IMR-90 (cell line): ENCODE results near the gene PKDCC. TPM values are rescaled to one million over a fixed set of nuclear protein-coding genes. Genes with fewer than 3 reads are reported as not detected.

Experiments
- ATAC-seq: fragments of 200-7000 bp; cut with Tn5 transposase; 2 replicates; pipeline ENCODE4 v1.9.1; 2020; ENCODE audit warnings: low read depth, mild to moderate bottlenecking, moderate library complexity
- BruUV-seq: library from RNA; stranded (reverse); fragments of 400-500 nt; replicated peaks from 2 replicates; lab custom pipeline; 2021; lab: Mats Ljungman, UMichigan
- CTCF ChIA-PET: fragments of 300-600 bp; formaldehyde crosslinking; extraction: SDS; loops from one replicate; lab custom pipeline; 2021; ENCODE audit warnings: antibody characterized with exemption; lab: Yijun Ruan, JAX
- POLR2A ChIA-PET: fragments of 300-600 bp; sonication (Branson Sonifier 250); formaldehyde crosslinking; loops from one replicate; lab custom pipeline; 2022; ENCODE audit warnings: antibody characterized with exemption; ENCODE audit not compliant: unreplicated experiment; lab: Charles Lee
- DNase-seq: peaks from one replicate; pipeline ENCODE4 v3.0.0; 2013
- H2AFZ ChIP-seq: replicated peaks from 2 replicates; pipeline ENCODE3; 2013; ENCODE audit warnings: low read length, mild to moderate bottlenecking; ENCODE audit not compliant: poor library complexity
- H2AK5ac ChIP-seq: 2 replicates; pipeline ENCODE4 v1.6.1; 2013; ENCODE audit warnings: low read depth, low read length, inconsistent platforms
- H2AK9ac ChIP-seq: replicated peaks from 2 replicates; pipeline ENCODE3; 2013; ENCODE audit warnings: mild to moderate bottlenecking, low read depth, low read length, moderate library complexity; ENCODE audit not compliant: poor library complexity
- H2BK120ac ChIP-seq: 2 replicates; pipeline ENCODE4 v1.6.1; 2013; ENCODE audit warnings: low read depth, low read length, inconsistent platforms
- H2BK15ac ChIP-seq: 3 replicates; pipeline ENCODE4 v1.6.1; 2013; ENCODE audit warnings: low read depth, low read length, inconsistent platforms
- H2BK20ac ChIP-seq: 2 replicates; pipeline ENCODE4 v1.6.1; 2013; ENCODE audit warnings: low read depth, mild to moderate bottlenecking, inconsistent platforms, low read length, moderate library complexity
- H2BK5ac ChIP-seq: 2 replicates; pipeline ENCODE4 v1.6.1; 2013; ENCODE audit warnings: mild to moderate bottlenecking, low read depth, low read length, inconsistent platforms; ENCODE audit not compliant: poor library complexity, severe bottlenecking
- H3K14ac ChIP-seq: replicated peaks from 2 replicates; pipeline ENCODE4 v1.6.1; 2013; ENCODE audit warnings: low read depth, low read length, inconsistent platforms
- H3K18ac ChIP-seq: 2 replicates; pipeline ENCODE4 v1.6.1; 2013; ENCODE audit warnings: low read depth, low read length, control low read depth
- H3K23ac ChIP-seq: 2 replicates; pipeline ENCODE4 v1.6.1; 2013; ENCODE audit warnings: low read depth, low read length, inconsistent platforms
- H3K27ac ChIP-seq: 2 replicates; pipeline ENCODE4 v1.5.1; 2013; ENCODE audit warnings: mild to moderate bottlenecking, control low read depth, low read length; ENCODE audit not compliant: insufficient read depth
- H3K27me3 ChIP-seq: 2 replicates; pipeline ENCODE4 v1.6.1; 2013; ENCODE audit warnings: low read length; ENCODE audit not compliant: control insufficient read depth, insufficient read depth
- H3K36me3 ChIP-seq: 2 replicates; pipeline ENCODE4 v1.6.1; 2013; ENCODE audit warnings: low read length, mixed read lengths; ENCODE audit not compliant: control insufficient read depth, insufficient read depth
- H3K4ac ChIP-seq: 2 replicates; pipeline ENCODE4 v1.6.1; 2013; ENCODE audit warnings: low read depth, low read length, inconsistent platforms
- H3K4me1 ChIP-seq: 2 replicates; pipeline ENCODE4 v1.6.1; 2013; ENCODE audit warnings: low read length, mixed read lengths; ENCODE audit not compliant: control insufficient read depth, insufficient read depth
- H3K4me2 ChIP-seq: 2 replicates; pipeline ENCODE4 v1.6.1; 2013; ENCODE audit warnings: low read depth, mild to moderate bottlenecking, control low read depth, low read length, moderate library complexity
- H3K4me3 ChIP-seq: 2 replicates; pipeline ENCODE4 v1.5.1; 2013; ENCODE audit warnings: low read depth, mild to moderate bottlenecking, control low read depth, low read length, moderate library complexity; ENCODE audit not compliant: insufficient read depth
- H3K56ac ChIP-seq: 2 replicates; pipeline ENCODE4 v1.6.1; 2013; ENCODE audit warnings: low read length, inconsistent platforms; ENCODE audit not compliant: insufficient read depth; ENCODE audit errors: extremely low read depth
- H3K79me1 ChIP-seq, 2 experiments: 2 replicates each; pipeline ENCODE4 v1.6.1; 2013; ENCODE audit warnings: low read length in 2 of 2, inconsistent platforms in 1 of 2, low read depth in 1 of 2
- H3K9ac ChIP-seq: 2 replicates; pipeline ENCODE4 v1.6.1; 2013; ENCODE audit warnings: low read depth, low read length, control low read depth
- H3K9me1 ChIP-seq: 2 replicates; pipeline ENCODE4 v1.6.1; 2013; ENCODE audit warnings: low read length, inconsistent platforms; ENCODE audit not compliant: insufficient read depth
- H3K9me3 ChIP-seq: 2 replicates; pipeline ENCODE4 v1.6.1; 2013; ENCODE audit warnings: low read length; ENCODE audit not compliant: control insufficient read depth, insufficient read depth
- H4K20me1 ChIP-seq: 2 replicates; pipeline ENCODE4 v1.6.1; 2013; ENCODE audit warnings: low read length, inconsistent platforms; ENCODE audit not compliant: insufficient read depth
- H4K5ac ChIP-seq: 2 replicates; pipeline ENCODE4 v1.6.1; 2013; ENCODE audit warnings: mild to moderate bottlenecking, low read depth, low read length, control low read depth
- H4K8ac ChIP-seq, 2 experiments: 2 replicates each; pipeline ENCODE4 v1.6.1; 2013; ENCODE audit warnings: low read depth in 2 of 2, low read length in 2 of 2, control low read depth in 1 of 2, inconsistent platforms in 1 of 2
- H4K91ac ChIP-seq: 2 replicates; pipeline ENCODE4 v1.6.1; 2013; ENCODE audit warnings: low read depth, low read length, inconsistent platforms; ENCODE audit not compliant: insufficient read depth
- SMC3 ChIP-seq: fragments of 150-350 bp; IDR thresholded peaks from 2 replicates; pipeline ENCODE4 v1.6.1; 2016; ENCODE audit warnings: low read depth, mild to moderate bottlenecking, antibody characterized with exemption, low read length, moderate library complexity
- WGBS, 2 experiments: methylation state at CpG; one replicate each; pipeline versions ENCODE4 v1.1.5 to v1.1.7; 2013; ENCODE audit warnings: missing lambda C conversion rate in 2 of 2; ENCODE audit not compliant: insufficient read length in 1 of 2; ENCODE audit errors: extremely low coverage in 2 of 2; 5-methylcytosine and 5-hydroxymethylcytosine counted together
- dilution Hi-C: fragments of 300-500 bp; cut with HindIII; formaldehyde crosslinking; loops from one replicate; pipeline ENCODE4 v1.14.3; 2018; ENCODE audit warnings: low sequenced_read_pairs; ENCODE audit not compliant: unreplicated experiment
- in situ Hi-C: fragments of 300-500 bp; cut with MboI; formaldehyde crosslinking; loops from 3 replicates; pipeline ENCODE4 v1.14.3; 2019; ENCODE audit warnings: low sequenced_read_pairs, inconsistent platforms, mixed read lengths
- intact Hi-C: fragments of 100-400 bp; cut with micrococcal nuclease; formaldehyde crosslinking; loops from 2 replicates; pipeline ENCODE4 v1.10.0; 2022
- polyA plus RNA-seq, 3 experiments: library from polyadenylated mRNA; depleted of rRNA; stranded (reverse); fragments of >200 nt; gene quantifications; 2 replicates each; pipeline ENCODE4 v1.2.3, GENCODE V29; 2012; ENCODE audit warnings: low replicate concordance in 1 of 3
- total RNA-seq: library from RNA; depleted of rRNA; stranded (reverse); fragments of >200 nt; gene quantifications from 2 replicates; pipeline ENCODE4 v1.2.3, GENCODE V29; 2012

PKDCC gene
- total and polyA plus RNA-seq, 2 of the 4 experiments (the other 2 are of a cell fraction), result 55.6 to 95.7 TPM

DNA sequence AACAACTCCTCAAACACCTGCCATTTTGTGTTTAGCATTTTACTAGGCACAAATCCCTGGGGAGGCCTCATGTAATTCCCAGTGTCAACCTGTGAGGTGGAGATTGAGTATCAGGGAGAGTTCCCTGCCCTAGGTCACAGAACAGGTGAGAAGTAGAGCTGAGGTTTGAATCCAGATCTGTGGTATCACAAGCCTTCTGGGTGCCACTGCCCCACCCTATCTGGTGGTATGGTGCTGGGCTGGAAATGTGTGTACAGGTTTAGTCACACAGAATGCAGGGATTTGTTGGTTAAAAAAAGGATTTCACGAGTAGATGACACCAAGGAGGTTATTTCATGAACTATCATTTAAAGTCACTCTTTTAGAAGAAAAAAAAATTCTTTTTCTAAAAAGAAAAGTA, 35.7 kb upstream of the PKDCC start:
- Histone ChIP-seq H2BK120ac (no peak overlapping the region), H2AFZ (no peak overlapping the region), H2AK5ac (no peak overlapping the region), H3K56ac (no peak overlapping the region), H3K9me3 (no peaks in the 10 kb centered on the region), H3K36me3 (no peaks in the 10 kb centered on the region), H3K4me2 (no peak overlapping the region), H3K79me1 (no peaks in the 10 kb centered on the region), H3K18ac (no peak overlapping the region), H3K4me1 (peaks cover 5% of the 10 kb centered on the region; the same call in 1 of the 2 replicates), H4K5ac (no peak overlapping the region), H3K23ac (no peak overlapping the region), H3K9ac (no peak overlapping the region), H2BK5ac (no peak overlapping the region), H4K91ac (no peak overlapping the region), H3K4me3 (no peak overlapping the region), H2AK9ac (no peak overlapping the region), H3K4ac (no peak overlapping the region), H2BK20ac (no peak overlapping the region), H3K14ac (no peak overlapping the region), H2BK15ac (no peak overlapping the region), H4K8ac (no peak overlapping the region), H3K9me1 (no peaks in the 10 kb centered on the region; the same call in 1 of the 2 replicates), H3K27me3 (peaks cover 3% of the 10 kb centered on the region), H3K27ac (no peak overlapping the region), H4K20me1 (peaks cover 3% of the 10 kb centered on the region; the same call in 1 of the 2 replicates)
- WGBS, 2 experiments, result no CpG with 5 or more reads among the region's 1 CpG
- ATAC-seq, result no peak
- POLR2A ChIA-PET, result no interaction called here
- DNase-seq, result no peak
- CTCF ChIA-PET, result no interaction called here
- dilution Hi-C loops, result no loop called here
- TF ChIP-seq SMC3, result no peak
- in situ Hi-C loops, result no loop called here
- no TSS peak for BruUV-seq
- intact Hi-C loops, result no loop called here
